T-helper 2 cell treated with Interferon-gamma antibody and Interleukin-4, amounts not matched to agents 5 μg/mL and 100 μg/mL, for 36 hours (primary cell): ENCODE data around the gene LRRC2.

ENCODE experiments used
- DNase-seq: peaks from one replicate; pipeline ENCODE4 v3.0.0; 2021; ENCODE audit warnings: low spot score
- H3K27ac Mint-ChIP-seq: one replicate; pipeline ENCODE4 v1.8.0; 2021; ENCODE audit warnings: mild to moderate bottlenecking, mixed read lengths
- H3K27me3 Mint-ChIP-seq: one replicate; pipeline ENCODE4 v1.8.0; 2021; ENCODE audit warnings: low read depth, mixed read lengths
- H3K36me3 Mint-ChIP-seq: one replicate; pipeline ENCODE4 v1.8.0; 2021; ENCODE audit warnings: low read depth, mixed read lengths
- H3K4me1 Mint-ChIP-seq: one replicate; pipeline ENCODE4 v1.8.0; 2021; ENCODE audit warnings: low read depth, mixed read lengths
- H3K4me3 Mint-ChIP-seq: one replicate; pipeline ENCODE4 v1.8.0; 2022; ENCODE audit warnings: mild to moderate bottlenecking, moderate library complexity, mixed read lengths
- H3K9me3 Mint-ChIP-seq: one replicate; pipeline ENCODE4 v1.8.0; 2021; ENCODE audit warnings: mixed read lengths

The LRRC2 gene, protein sequence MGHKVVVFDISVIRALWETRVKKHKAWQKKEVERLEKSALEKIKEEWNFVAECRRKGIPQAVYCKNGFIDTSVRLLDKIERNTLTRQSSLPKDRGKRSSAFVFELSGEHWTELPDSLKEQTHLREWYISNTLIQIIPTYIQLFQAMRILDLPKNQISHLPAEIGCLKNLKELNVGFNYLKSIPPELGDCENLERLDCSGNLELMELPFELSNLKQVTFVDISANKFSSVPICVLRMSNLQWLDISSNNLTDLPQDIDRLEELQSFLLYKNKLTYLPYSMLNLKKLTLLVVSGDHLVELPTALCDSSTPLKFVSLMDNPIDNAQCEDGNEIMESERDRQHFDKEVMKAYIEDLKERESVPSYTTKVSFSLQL

DNA sequence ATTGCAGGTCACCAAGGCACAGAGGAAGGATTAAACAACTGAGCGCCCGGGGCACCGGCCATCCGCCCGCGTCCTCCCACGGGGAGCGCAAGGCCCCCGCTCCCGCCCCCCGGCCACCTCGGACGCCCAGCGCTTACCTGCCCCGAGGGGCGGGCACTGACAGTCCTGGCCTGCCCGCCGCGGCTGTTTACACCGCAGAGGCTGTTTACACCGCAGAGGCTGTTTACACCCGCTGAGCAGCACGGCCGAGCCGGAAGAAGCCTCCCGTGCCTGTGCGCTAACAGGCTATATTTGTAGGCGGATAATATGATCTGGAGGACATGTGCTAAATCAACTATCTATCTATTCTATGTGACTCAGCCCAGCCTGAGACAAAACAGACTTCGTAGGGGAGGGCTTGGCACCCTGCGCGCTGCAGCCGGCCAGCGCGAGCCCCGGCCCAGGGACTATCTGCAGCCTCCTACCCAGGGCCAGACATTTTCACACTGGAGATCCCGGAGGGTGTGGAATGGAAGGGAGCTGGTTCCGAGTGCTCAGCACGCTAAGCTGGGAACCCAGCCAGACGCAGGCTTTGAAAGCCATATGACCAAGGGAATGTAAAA lies at the start of gene LRRC2:
Gene LRRC2, minus strand, starts transcription at position 263 of the 602 bp plus-strand sequence. CDS start 14,711 bp downstream, outside the sequence.
- DNase-seq = no peak
- no peak within 1 kb of the TSS for H3K27ac Mint-ChIP-seq
- H3K36me3 Mint-ChIP-seq = no peaks in the 10 kb centered on the region
- peak within 1 kb of the TSS; percentile 55 for H3K4me3 Mint-ChIP-seq
- H3K27me3 Mint-ChIP-seq = peaks cover 53% of the 10 kb centered on the region
- H3K9me3 Mint-ChIP-seq = no peaks in the 10 kb centered on the region
- peaks cover 12% of the 10 kb centered on the region for H3K4me1 Mint-ChIP-seq

DNA sequence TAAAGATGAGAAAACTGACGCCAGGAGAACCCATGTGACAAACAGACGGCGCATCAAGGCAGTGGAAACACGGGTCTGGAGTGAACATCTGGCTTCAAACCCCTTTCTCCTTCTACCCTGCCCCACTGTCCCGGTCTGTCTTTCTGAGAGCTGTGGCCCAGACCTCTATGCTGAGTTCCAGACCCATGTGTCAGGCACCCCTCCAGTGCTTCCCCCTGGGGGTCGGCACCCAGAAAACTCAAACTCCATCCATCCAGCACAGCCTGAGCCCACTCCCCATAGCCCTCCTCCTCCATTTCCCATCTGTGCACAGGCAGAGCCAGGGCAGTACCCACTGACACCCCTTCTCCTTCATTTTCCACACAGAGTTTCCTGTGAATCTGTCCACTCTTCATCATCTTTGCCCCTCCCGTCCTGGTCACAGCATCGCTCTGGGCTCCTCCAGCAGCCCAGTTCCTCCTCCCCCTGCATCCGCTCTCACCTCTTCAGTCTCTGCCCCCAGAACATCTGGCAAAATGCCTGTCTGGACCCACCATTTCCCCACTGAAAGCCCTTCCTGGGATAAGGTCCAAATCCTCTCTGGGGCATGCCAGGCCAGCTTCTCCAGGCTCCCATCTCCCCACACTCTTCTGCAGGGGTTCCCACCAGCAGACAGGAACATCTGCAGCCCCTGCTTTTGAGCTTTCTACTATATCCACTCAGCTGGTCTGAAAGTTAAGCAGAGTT lies 49.1 kb upstream of the LRRC2 start:
- H3K36me3 Mint-ChIP-seq = no peaks in the 10 kb centered on the region
- DNase-seq = no peak
- H3K9me3 Mint-ChIP-seq = no peaks in the 10 kb centered on the region
- no peaks in the 10 kb centered on the region for H3K4me1 Mint-ChIP-seq
- H3K4me3 Mint-ChIP-seq = no peak overlapping the region
- no peak overlapping the region for H3K27ac Mint-ChIP-seq
- H3K27me3 Mint-ChIP-seq = peaks cover 43% of the 10 kb centered on the region

DNA sequence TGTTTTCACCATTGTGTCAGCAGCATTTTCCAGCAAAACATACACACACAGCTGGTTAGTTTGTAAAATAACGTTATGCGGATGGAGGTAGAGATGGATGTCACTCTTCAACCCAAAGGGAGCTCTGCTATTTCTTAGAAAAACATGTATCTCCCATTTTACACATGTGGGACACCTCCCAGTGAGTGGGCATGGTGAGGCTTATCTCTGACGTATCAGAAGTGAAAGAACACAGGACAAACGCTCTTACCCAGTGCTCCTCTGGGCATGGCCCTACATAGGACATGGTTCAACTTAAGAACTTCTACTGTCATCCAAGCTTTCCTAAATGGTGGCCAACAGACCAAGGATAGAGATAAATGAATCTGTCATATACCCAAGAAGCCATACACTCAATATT lies 48.3 kb upstream of the LRRC2 start:
- no peak overlapping the region for H3K4me3 Mint-ChIP-seq
- DNase-seq = no peak
- H3K9me3 Mint-ChIP-seq = no peaks in the 10 kb centered on the region
- H3K27me3 Mint-ChIP-seq = peaks cover 36% of the 10 kb centered on the region
- H3K27ac Mint-ChIP-seq = no peak overlapping the region
- H3K4me1 Mint-ChIP-seq = no peaks in the 10 kb centered on the region
- no peaks in the 10 kb centered on the region for H3K36me3 Mint-ChIP-seq

DNA sequence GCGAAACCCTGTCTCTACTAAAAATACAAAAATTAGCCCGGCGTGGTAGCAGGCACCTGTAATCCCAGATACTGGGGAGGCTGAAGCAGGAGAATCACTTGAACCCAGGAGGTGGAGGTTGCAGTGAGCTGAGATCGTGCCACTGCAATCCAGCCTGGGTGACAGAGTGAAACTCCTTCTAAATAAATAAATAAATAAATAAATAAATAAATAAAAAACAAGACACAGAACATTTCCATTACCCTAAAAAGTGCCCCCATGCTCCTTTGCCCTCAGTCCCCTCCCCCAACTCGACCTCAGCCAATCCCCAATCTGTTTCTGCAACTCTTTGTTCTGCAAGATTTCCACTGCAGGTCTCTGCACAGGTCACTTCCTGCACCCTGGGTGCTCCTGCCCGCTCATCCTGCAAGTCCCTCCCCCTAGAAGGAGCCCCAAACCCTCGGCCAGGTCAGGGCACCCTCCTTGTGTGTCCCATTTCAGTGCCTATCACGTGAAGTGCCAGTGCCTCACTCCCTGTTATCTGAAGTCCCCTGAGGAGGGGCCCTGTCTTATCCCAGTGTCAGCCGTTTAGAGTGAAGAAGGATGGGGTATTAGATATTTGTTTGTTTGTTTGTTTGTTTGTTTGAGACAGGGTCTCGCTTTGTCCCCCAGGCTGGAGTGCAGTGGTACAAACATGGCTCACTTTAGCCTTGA lies 47.4 kb upstream of the LRRC2 start:
- Mint-ChIP-seq H3K27me3 (peaks cover 30% of the 10 kb centered on the region), H3K27ac (no peak overlapping the region), H3K4me1 (no peaks in the 10 kb centered on the region), H3K4me3 (no peak overlapping the region), H3K9me3 (no peaks in the 10 kb centered on the region), H3K36me3 (no peaks in the 10 kb centered on the region)
- no peak for DNase-seq

DNA sequence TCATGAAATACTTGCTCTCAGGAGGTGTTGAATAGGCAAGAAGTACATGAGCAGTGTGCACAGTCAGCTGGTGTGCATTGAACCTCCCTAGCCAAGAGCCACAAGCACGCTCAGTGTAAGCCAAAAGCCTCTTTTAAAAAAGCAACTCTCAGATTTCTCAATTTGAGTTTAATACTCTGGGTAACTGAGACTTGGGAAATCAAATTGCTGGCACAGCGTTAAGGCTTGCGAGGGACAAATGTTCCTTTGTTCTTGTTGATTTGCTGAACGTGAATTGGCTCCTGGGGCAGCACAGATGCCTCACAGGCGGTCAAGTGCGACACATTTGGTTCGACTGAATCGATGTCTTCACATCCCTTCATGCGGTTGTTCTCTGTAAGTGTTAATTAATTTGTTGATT lies 46.2 kb upstream of the LRRC2 start, which contains the start of gene FAM240A:
Gene FAM240A, plus strand, starts transcription at position 202 of the 400 bp plus-strand sequence. Its CDS starts 159 bp downstream, at position 361.
- H3K4me1 Mint-ChIP-seq = no peaks in the 10 kb centered on the region
- no peak within 1 kb of the TSS for H3K27ac Mint-ChIP-seq
- peaks cover 30% of the 10 kb centered on the region for H3K27me3 Mint-ChIP-seq
- no peaks in the 10 kb centered on the region for H3K36me3 Mint-ChIP-seq
- no peak within 1 kb of the TSS for H3K4me3 Mint-ChIP-seq
- H3K9me3 Mint-ChIP-seq = no peaks in the 10 kb centered on the region
- no peak for DNase-seq

DNA sequence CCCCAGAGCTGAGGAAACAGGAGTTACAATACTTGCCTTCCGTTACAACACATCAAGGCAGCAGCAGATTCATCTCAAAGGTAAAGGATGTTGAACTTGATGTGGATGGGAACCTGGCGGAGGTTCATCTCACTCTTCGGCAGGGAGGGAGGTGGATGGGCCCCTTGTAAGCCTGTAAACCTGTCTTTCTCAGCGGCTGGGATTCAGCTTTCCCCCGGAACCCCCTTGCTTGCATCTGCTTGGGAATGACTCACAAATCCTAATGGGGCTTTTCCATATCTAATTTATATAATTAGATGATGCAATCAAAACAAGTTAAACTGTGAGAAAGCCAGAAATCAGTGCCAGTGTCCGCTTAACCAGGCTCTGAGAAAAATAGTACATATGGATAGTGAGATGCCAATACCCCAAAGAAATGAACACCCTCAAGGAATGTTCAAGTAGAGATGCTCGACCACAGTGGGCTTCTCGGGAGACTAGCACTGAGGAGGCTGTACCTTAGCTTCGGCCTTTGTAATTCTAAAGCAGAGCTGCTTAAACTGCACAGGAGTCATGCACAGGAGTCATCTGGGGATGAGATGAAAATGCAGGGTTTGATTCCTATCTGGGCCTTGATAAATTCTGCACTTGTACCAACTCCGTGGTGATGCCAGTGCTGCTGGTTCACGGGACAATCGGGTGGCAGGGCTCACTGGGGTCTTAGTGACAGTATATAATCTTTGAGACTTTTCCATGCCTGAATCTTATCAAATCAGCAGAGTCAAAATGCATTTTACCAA lies 44.0 kb upstream of the LRRC2 start:
- no peak overlapping the region for H3K27ac Mint-ChIP-seq
- no peaks in the 10 kb centered on the region for H3K9me3 Mint-ChIP-seq
- no peaks in the 10 kb centered on the region for H3K4me1 Mint-ChIP-seq
- peaks cover 19% of the 10 kb centered on the region for H3K27me3 Mint-ChIP-seq
- no peaks in the 10 kb centered on the region for H3K36me3 Mint-ChIP-seq
- no peak overlapping the region for H3K4me3 Mint-ChIP-seq
- DNase-seq = no peak

DNA sequence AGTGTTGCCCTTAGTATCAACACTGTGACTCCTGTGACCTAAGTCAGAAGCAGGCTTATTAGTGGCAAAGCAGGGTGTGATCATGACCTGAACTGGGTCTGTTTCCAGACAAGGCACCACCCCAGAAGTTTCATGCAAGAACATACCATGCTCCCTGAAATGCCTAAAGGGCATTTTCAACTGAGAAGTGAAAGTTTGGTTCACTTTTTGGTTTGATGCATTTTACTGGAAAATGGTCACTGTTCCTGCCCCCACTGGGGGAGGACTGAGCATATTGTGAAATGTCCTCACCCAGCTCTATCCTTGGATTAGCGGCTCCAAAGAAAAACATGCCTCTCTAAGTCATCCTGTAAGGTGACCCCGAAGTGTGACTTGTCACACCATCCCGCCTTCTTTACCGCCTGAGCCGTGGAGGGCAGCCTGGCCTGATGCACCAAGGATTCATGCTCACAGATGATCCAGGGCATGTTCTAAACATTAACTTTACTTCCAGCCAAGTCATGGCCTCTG lies 43.2 kb upstream of the LRRC2 start:
- H3K9me3 Mint-ChIP-seq = no peaks in the 10 kb centered on the region
- H3K4me1 Mint-ChIP-seq = peaks cover 2% of the 10 kb centered on the region
- no peak overlapping the region for H3K27ac Mint-ChIP-seq
- H3K36me3 Mint-ChIP-seq = no peaks in the 10 kb centered on the region
- H3K4me3 Mint-ChIP-seq = no peak overlapping the region
- DNase-seq = no peak
- peaks cover 17% of the 10 kb centered on the region for H3K27me3 Mint-ChIP-seq

DNA sequence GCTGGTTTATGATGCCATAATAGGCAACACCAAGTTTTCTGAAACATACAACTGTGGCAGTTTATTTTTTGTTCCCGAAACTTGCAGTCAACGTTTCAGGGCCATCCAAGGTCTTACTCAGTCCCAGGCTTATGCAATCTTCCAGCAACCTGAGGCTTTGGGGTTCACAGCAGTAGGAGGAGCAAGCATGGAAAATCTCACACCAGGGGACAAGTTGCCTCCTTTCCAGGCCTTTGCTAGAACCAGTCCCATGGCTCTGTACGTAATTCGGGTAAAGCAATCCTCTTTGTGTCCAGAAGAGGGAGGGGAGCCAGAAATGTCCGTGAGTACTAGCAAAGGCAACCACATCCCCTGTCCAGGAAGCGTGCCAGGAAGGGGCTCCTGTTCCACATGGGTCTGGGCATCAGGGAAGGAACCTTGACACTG lies 41.5 kb upstream of the LRRC2 start:
- H3K9me3 Mint-ChIP-seq = no peaks in the 10 kb centered on the region
- H3K27ac Mint-ChIP-seq = no peak overlapping the region
- H3K4me1 Mint-ChIP-seq = peaks cover 2% of the 10 kb centered on the region
- DNase-seq = no peak
- H3K27me3 Mint-ChIP-seq = peaks cover 14% of the 10 kb centered on the region
- H3K4me3 Mint-ChIP-seq = no peak overlapping the region
- H3K36me3 Mint-ChIP-seq = no peaks in the 10 kb centered on the region

DNA sequence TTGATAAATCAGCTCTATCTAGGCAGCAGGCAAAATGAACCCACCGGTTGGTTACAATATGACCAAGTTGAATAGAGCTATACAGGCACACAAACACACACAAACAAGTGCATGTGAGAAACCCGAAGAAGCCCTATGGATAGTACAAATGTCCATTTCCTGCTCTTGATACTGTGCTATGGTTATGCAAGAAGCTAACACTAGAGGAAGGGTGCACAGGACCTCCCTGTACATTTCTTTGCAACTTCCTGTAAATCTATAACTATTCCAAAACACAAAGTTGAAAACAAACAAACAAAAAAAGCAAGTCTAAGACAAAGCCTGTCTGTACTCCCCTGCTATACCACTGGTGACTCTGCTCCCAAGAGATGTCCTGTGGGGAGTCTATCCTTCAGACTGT lies 38.0 kb upstream of the LRRC2 start:
- Mint-ChIP-seq H3K9me3 (no peaks in the 10 kb centered on the region), H3K4me3 (no peak overlapping the region), H3K27me3 (peaks cover 10% of the 10 kb centered on the region), H3K27ac (no peak overlapping the region), H3K36me3 (no peaks in the 10 kb centered on the region), H3K4me1 (peaks cover 2% of the 10 kb centered on the region)
- no peak for DNase-seq

DNA sequence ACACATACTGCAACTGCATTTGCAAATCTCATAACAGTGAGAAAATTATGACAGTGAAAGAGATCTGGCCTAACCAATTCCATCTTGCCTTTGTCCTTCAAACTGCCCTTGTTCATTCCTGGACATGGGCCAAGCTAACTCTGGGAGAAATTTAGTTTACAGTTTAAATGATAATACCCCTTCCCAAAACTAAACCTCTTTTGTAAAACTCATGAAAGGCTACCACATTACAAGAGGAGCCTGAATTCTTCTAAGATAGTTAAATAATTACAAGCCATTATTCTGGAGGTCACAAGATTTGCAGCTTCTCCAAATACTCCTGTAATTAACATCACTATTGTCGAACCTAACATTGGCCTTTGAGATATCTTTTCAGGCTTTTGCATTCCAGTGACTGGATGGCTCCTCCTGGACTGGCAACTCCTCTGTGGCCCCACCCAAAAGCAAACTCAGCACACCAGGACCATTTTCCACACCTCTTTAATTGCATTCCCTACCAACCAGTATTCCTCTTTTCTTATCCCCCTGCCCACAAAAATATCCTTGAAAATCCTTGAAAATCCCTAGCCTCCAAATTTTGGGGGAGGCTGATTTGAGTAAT lies 37.4 kb upstream of the LRRC2 start:
- H3K4me1 Mint-ChIP-seq = peaks cover 2% of the 10 kb centered on the region
- peaks cover 12% of the 10 kb centered on the region for H3K27me3 Mint-ChIP-seq
- H3K9me3 Mint-ChIP-seq = no peaks in the 10 kb centered on the region
- no peak overlapping the region for H3K27ac Mint-ChIP-seq
- DNase-seq = no peak
- H3K36me3 Mint-ChIP-seq = no peaks in the 10 kb centered on the region
- H3K4me3 Mint-ChIP-seq = no peak overlapping the region

DNA sequence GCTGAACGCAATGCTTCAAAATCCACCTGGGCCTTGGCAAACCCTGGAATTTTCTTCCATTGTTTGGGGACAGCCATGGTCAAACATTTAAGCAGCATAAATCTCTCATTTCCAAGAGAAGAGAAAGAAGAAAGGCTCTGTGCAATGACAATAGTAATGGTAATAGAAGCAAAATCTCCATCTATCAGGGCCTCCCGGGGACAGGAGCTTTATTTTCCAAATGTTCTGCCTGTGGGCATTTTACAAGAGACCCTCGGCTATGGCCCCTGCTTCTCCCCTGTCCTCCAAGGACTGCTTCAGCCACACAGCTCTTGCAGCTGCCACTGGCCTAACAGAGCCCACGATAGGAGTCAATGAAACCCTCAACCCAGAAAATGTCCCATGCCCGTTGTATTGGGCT lies 33.5 kb upstream of the LRRC2 start:
- H3K4me1 Mint-ChIP-seq = peaks cover 2% of the 10 kb centered on the region
- no peak for DNase-seq
- H3K27ac Mint-ChIP-seq = no peak overlapping the region
- no peaks in the 10 kb centered on the region for H3K9me3 Mint-ChIP-seq
- H3K4me3 Mint-ChIP-seq = no peak overlapping the region
- peaks cover 14% of the 10 kb centered on the region for H3K27me3 Mint-ChIP-seq
- H3K36me3 Mint-ChIP-seq = no peaks in the 10 kb centered on the region

DNA sequence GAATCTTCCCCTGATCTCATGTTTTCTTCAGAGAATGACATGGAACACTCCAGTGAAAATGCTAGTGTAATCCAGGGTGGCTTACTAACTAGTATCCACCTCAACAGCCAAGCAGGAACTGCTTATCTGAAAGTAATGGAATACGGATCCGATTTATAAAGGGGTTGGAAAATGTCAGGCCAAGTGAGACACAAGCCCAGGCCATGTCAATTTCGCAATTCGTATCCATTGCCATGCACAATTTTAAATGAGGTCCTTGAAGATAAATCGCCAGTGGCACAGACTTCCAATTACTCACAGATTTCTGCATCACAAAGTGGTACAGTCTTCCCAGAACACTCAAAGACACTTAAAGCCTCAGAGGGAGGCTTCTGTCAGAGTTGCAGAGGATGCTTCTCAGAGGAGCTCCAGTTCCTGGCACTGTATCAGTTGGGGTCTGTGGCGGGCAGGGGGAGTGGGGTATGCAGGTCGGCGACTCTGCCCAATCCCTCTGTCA lies 29.8 kb upstream of the LRRC2 start:
- no peaks in the 10 kb centered on the region for H3K36me3 Mint-ChIP-seq
- peaks cover 17% of the 10 kb centered on the region for H3K27me3 Mint-ChIP-seq
- H3K4me3 Mint-ChIP-seq = no peak overlapping the region
- DNase-seq = no peak
- H3K9me3 Mint-ChIP-seq = no peaks in the 10 kb centered on the region
- no peak overlapping the region for H3K27ac Mint-ChIP-seq
- no peaks in the 10 kb centered on the region for H3K4me1 Mint-ChIP-seq

DNA sequence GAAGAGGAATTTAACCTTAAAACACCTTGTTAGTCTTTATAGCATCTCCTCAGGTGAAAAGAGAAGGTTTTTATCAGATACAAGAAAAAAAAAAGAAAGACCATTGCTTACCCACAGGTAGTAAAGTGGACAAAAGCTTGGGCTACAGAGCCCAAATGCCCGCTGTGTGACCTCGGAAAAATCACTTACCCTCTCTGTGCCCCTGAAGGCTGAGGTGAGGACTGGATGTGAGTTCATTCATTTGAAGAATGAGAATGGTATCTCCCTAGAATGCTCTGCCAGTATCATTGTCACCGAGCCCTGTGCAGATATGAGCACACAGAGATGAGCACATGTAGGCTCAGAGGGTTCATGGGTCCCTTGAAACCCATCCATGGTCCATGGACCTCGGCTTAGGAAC lies 28.6 kb upstream of the LRRC2 start:
- H3K9me3 Mint-ChIP-seq = no peaks in the 10 kb centered on the region
- peaks cover 18% of the 10 kb centered on the region for H3K27me3 Mint-ChIP-seq
- H3K36me3 Mint-ChIP-seq = no peaks in the 10 kb centered on the region
- no peak overlapping the region for H3K27ac Mint-ChIP-seq
- H3K4me3 Mint-ChIP-seq = no peak overlapping the region
- DNase-seq = no peak
- peaks cover 3% of the 10 kb centered on the region for H3K4me1 Mint-ChIP-seq
